Measurements from ENCODE around the gene TRPC6.

DNA sequence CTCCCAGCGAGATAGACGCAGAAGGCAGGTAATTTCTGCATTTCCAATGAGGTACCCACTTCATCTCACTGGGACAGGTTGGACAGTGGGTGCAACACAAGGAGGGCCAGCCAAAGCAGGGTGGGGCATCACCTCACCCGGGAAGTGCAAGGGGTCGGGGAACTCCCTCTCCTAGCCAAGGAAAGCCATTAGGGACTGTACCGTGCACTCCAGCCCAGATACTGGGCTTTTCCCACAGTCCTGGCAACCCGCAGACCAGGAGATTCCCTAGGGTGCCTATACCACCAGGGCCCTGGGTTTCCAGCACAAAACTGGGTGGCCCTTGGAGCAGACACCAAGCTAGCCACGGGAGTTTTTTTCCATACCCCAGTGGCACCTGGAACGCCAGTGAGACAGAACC, 17.2 kb downstream of the TRPC6 start:
- TF ChIP-seq POLR2A (IDR thresholded peaks at IDR 0.05) (no peak), EP300 (IDR thresholded peaks at IDR 0.05) (no peak), POLR2AphosphoS5 (IDR thresholded peaks at IDR 0.05) (no peak)
